Liver (tissue), 9 donors: ENCODE results near the gene LDHAL6B. TPM values are rescaled to one million over a fixed set of nuclear protein-coding genes. Genes with fewer than 3 reads are reported as not detected.

Experiments
- DNase-seq: peaks from one replicate; pipeline ENCODE4 v3.0.0-alpha.2; 2017; ENCODE audit warnings: low spot score
- H3K27ac ChIP-seq, 2 donors: one replicate each; pipeline ENCODE4 v1.7.0; 2013; ENCODE audit warnings: inconsistent platforms in 2 of 2, low read length in 2 of 2, control low read depth in 1 of 2, low read depth in 1 of 2, mild to moderate bottlenecking in 1 of 2
- H3K27me3 ChIP-seq, 4 donors: one replicate each; pipeline versions ENCODE4 v1.6.1 to v1.7.0; 2013; ENCODE audit warnings: low read length in 3 of 4, inconsistent platforms in 1 of 4, mild to moderate bottlenecking in 1 of 4, moderate library complexity in 1 of 4; ENCODE audit not compliant: control insufficient read depth in 4 of 4, insufficient read depth in 4 of 4
- H3K36me3 ChIP-seq, 4 donors: one replicate each; pipeline versions ENCODE4 v1.6.1 to v1.7.0; 2013; ENCODE audit warnings: low read length in 3 of 4, mild to moderate bottlenecking in 3 of 4, low read depth in 1 of 4, moderate library complexity in 1 of 4; ENCODE audit not compliant: control insufficient read depth in 4 of 4, insufficient read depth in 3 of 4
- H3K4me1 ChIP-seq, 4 donors: one replicate each; pipeline versions ENCODE4 v1.6.1 to v1.7.0; 2013; ENCODE audit warnings: low read length in 3 of 4, mild to moderate bottlenecking in 3 of 4, moderate library complexity in 1 of 4; ENCODE audit not compliant: control insufficient read depth in 4 of 4, insufficient read depth in 4 of 4
- H3K4me3 ChIP-seq, 3 donors: one replicate each; pipeline versions ENCODE4 v1.6.1 to v1.7.0; 2013; ENCODE audit warnings: low read length in 3 of 3, control low read depth in 1 of 3, low read depth in 1 of 3, mild to moderate bottlenecking in 1 of 3
- H3K9ac ChIP-seq, 2 donors: one replicate each; pipeline ENCODE4 v1.7.0; 2013; ENCODE audit warnings: low read length in 2 of 2, mild to moderate bottlenecking in 2 of 2, moderate library complexity in 2 of 2, control low read depth in 1 of 2, low read depth in 1 of 2
- H3K9me3 ChIP-seq, 4 donors: one replicate each; pipeline versions ENCODE4 v1.6.1 to v1.7.0; 2013; ENCODE audit warnings: low read length in 3 of 4; ENCODE audit not compliant: control insufficient read depth in 4 of 4
- ATF3 ChIP-seq: IDR thresholded peaks from 2 replicates; pipeline ENCODE4 v1.6.1; 2016; ENCODE audit warnings: antibody characterized with exemption
- CTCF ChIP-seq: fragments of 150-350 bp; IDR thresholded peaks from 2 replicates; pipeline ENCODE4 v1.5.1; 2017; ENCODE audit warnings: improper control_type of control experiment, low read depth, low read length; ENCODE audit not compliant: missing input control
- EGR1 ChIP-seq, 2 donors: IDR thresholded peaks; 2 replicates each; pipeline ENCODE4 v1.6.1; 2016 to 2018; ENCODE audit warnings: antibody characterized with exemption in 2 of 2, low read depth in 2 of 2
- FOXA1 ChIP-seq: IDR thresholded peaks from 2 replicates; pipeline ENCODE4 v1.6.1; 2016; ENCODE audit warnings: antibody characterized with exemption
- FOXA2 ChIP-seq: IDR thresholded peaks from 2 replicates; pipeline ENCODE4 v1.6.1; 2016; ENCODE audit warnings: antibody characterized with exemption
- GABPA ChIP-seq, 2 donors: IDR thresholded peaks in 1 of 2; conservative IDR thresholded peaks in 1 of 2; 2 replicates each; pipeline ENCODE4 v1.6.1; 2016; ENCODE audit warnings: antibody characterized with exemption in 2 of 2, mild to moderate bottlenecking in 1 of 2, moderate library complexity in 1 of 2
- HNF4A ChIP-seq, 2 donors: conservative IDR thresholded peaks; 2 replicates each; pipeline ENCODE4 v1.6.1; 2016; ENCODE audit warnings: antibody characterized with exemption in 2 of 2, mild to moderate bottlenecking in 2 of 2
- HNF4G ChIP-seq: IDR thresholded peaks from 2 replicates; pipeline ENCODE4 v1.6.1; 2016; ENCODE audit warnings: antibody characterized with exemption
- JUND ChIP-seq, 2 donors: IDR thresholded peaks; 2 replicates each; pipeline ENCODE4 v1.6.1; 2016; ENCODE audit warnings: antibody characterized with exemption in 2 of 2
- MAX ChIP-seq: IDR thresholded peaks from 2 replicates; pipeline ENCODE4 v1.6.1; 2016; ENCODE audit warnings: antibody characterized with exemption
- NR2F2 ChIP-seq: IDR thresholded peaks from 2 replicates; pipeline ENCODE4 v1.6.1; 2016; ENCODE audit warnings: antibody characterized with exemption
- RAD21 ChIP-seq, 2 donors: IDR thresholded peaks; 2 replicates each; pipeline ENCODE4 v1.6.1; 2016; ENCODE audit warnings: antibody characterized with exemption in 2 of 2, mild to moderate bottlenecking in 2 of 2
- REST ChIP-seq: IDR thresholded peaks from 2 replicates; pipeline ENCODE4 v1.6.1; 2016; ENCODE audit warnings: antibody characterized with exemption, mild to moderate bottlenecking
- RXRA ChIP-seq, 2 donors: IDR thresholded peaks; 2 replicates each; pipeline ENCODE4 v1.6.1; 2017 to 2018; ENCODE audit warnings: antibody characterized with exemption in 2 of 2, mild to moderate bottlenecking in 1 of 2
- SP1 ChIP-seq: IDR thresholded peaks from 2 replicates; pipeline ENCODE4 v1.6.1; 2018; ENCODE audit warnings: antibody characterized with exemption, mild to moderate bottlenecking
- TAF1 ChIP-seq: conservative IDR thresholded peaks from 2 replicates; pipeline ENCODE4 v1.6.1; 2016; ENCODE audit warnings: antibody characterized with exemption, mild to moderate bottlenecking
- YY1 ChIP-seq: IDR thresholded peaks from 2 replicates; pipeline ENCODE4 v1.6.1; 2016; ENCODE audit warnings: antibody characterized with exemption, mild to moderate bottlenecking
- ZBTB33 ChIP-seq: IDR thresholded peaks from 2 replicates; pipeline ENCODE4 v1.6.1; 2016; ENCODE audit warnings: antibody characterized with exemption
- WGBS: extraction: QIAGEN DNeasy Blood & Tissue Kit; methylation state at CpG from one replicate; pipeline ENCODE4 v1.1.7; 2013; 5-methylcytosine and 5-hydroxymethylcytosine counted together
- polyA plus RNA-seq, 2 donors: library from polyadenylated mRNA; stranded (reverse) in 1 of 2; unstranded in 1 of 2; fragments of 200-250 nt in 1 of 2; fragments of >200 nt in 1 of 2; fragmentation: Nextera tagmentation in 1 of 2; extraction: Ambion mirVana in 1 of 2; gene quantifications; one replicate each; pipeline versions ENCODE4 v1.2.1 to v1.2.3, GENCODE V29; 2013 to 2015
- total RNA-seq, 2 donors: library from RNA; depleted of rRNA; stranded (reverse); fragments of >200 nt; gene quantifications; one replicate each; pipeline ENCODE4 v1.2.3, GENCODE V29; 2014
- donor health status: healthy.
- donor health status: healthy.
- donor health status: healthy.
- donor health status: healthy.
- donor health status: healthy.

Gene LDHAL6B
- total and polyA plus RNA-seq, 4 donors, result not detected

- Histone ChIP-seq H3K27me3 (no peaks in the 10 kb centered on the region), H3K4me1 (no peaks in the 10 kb centered on the region), H3K9me3 (no peaks in the 10 kb centered on the region), H3K4me3 (no peak overlapping the region), H3K36me3 (peaks cover 10 to 63% (median 38%) of the 10 kb centered on the region in 4 donors), H3K9ac (no peak overlapping the region), H3K27ac (no peak overlapping the region)
- DNase-seq, result no peak
- no peak for TF ChIP-seq REST
- no peak for TF ChIP-seq CTCF
- TF ChIP-seq ATF3, result no peak
- no peak for TF ChIP-seq HNF4A (conservative IDR thresholded peaks at IDR 0.05)
- no peak for TF ChIP-seq JUND (IDR thresholded peaks at IDR 0.05)
- no peak for TF ChIP-seq TAF1
- TF ChIP-seq RXRA (IDR thresholded peaks at IDR 0.05), result no peak
- TF ChIP-seq NR2F2, result no peak
- no peak for TF ChIP-seq RAD21 (IDR thresholded peaks at IDR 0.05)
- no peak for TF ChIP-seq EGR1 (IDR thresholded peaks at IDR 0.05; ENCODE audit: low read depth in 2 of 2)
- no peak for TF ChIP-seq YY1
- no peak for TF ChIP-seq ZBTB33
- TF ChIP-seq MAX, result no peak
- no peak for TF ChIP-seq FOXA1
- TF ChIP-seq GABPA (IDR thresholded peaks at IDR 0.05 in 1 of 2, conservative IDR thresholded peaks at IDR 0.05 in 1 of 2), result no peak
- no peak for TF ChIP-seq FOXA2
- no peak for TF ChIP-seq SP1
- no peak for TF ChIP-seq HNF4G
- 96% methylated on average over 2 of the region's 2 CpGs for WGBS
Measured at GRCh38 chr15:59210186-59210585, 3.5 kb downstream of the LDHAL6B start.
